SU-DHL-6 (cell line): ENCODE measurements around the gene RNF150.

ENCODE experiments used
- H2AFZ ChIP-seq: fragments of 200-600 bp; sonication (generic); 2 replicates; pipeline ENCODE4 v1.6.1; 2014; ENCODE audit warnings: low read depth, mild to moderate bottlenecking, moderate library complexity, mixed read lengths, antibody characterized with exemption, low read length; ENCODE audit not compliant: severe bottlenecking
- H3F3A ChIP-seq: fragments of 200-600 bp; shearing (Covaris generic); 2 replicates; pipeline ENCODE4 v1.6.0; 2016; ENCODE audit warnings: antibody characterized with exemption, mild to moderate bottlenecking; ENCODE audit not compliant: insufficient read depth
- H3K27ac ChIP-seq: fragments of 200-600 bp; sonication (generic); 2 replicates; pipeline ENCODE4 v1.5.1; 2016; ENCODE audit warnings: low read depth, mild to moderate bottlenecking, low read length, moderate library complexity, mixed read lengths
- H3K27me3 ChIP-seq: fragments of 200-600 bp; sonication (generic), shearing (Covaris generic); 2 replicates; pipeline ENCODE4 v1.6.0; 2014; ENCODE audit warnings: mild to moderate bottlenecking, low read length
- H3K36me3 ChIP-seq: fragments of 200-600 bp; sonication (generic); 2 replicates; pipeline ENCODE4 v1.6.1; 2014; ENCODE audit warnings: mild to moderate bottlenecking, low read length, mixed read lengths
- H3K4me2 ChIP-seq: fragments of 300-600, 200-600 bp; shearing (Covaris generic), sonication (generic); 2 replicates; pipeline ENCODE4 v1.6.0; 2014; ENCODE audit warnings: low read length, low read depth, mild to moderate bottlenecking; ENCODE audit not compliant: poor library complexity, severe bottlenecking
- H3K4me3 ChIP-seq: fragments of 200-600 bp; sonication (generic); 2 replicates; pipeline ENCODE4 v1.5.1; 2014; ENCODE audit warnings: antibody characterized with exemption, low read length, mild to moderate bottlenecking, mixed read lengths; ENCODE audit not compliant: insufficient read depth, poor library complexity, severe bottlenecking
- H3K79me2 ChIP-seq: fragments of 200-600 bp; sonication (generic); 2 replicates; pipeline ENCODE4 v1.6.1; 2014; ENCODE audit warnings: mild to moderate bottlenecking, low read length, moderate library complexity; ENCODE audit not compliant: insufficient read depth
- H3K9ac ChIP-seq: fragments of 200-600 bp; sonication (generic); 2 replicates; pipeline ENCODE4 v1.7.0; 2014; ENCODE audit warnings: mild to moderate bottlenecking, low read length
- H3K9me2 ChIP-seq: fragments of 200-600 bp; sonication (generic); replicated peaks from 2 replicates; pipeline ENCODE4 v1.6.1; 2014; ENCODE audit warnings: low read length; ENCODE audit not compliant: insufficient read depth
- H3K9me3 ChIP-seq: fragments of 200-600 bp; sonication (generic); 2 replicates; pipeline ENCODE4 v1.6.1; 2014; ENCODE audit warnings: low read length, mixed read lengths; ENCODE audit not compliant: insufficient read depth
- H4K20me1 ChIP-seq: fragments of 200-600 bp; sonication (generic); 2 replicates; pipeline ENCODE4 v1.6.1; 2014; ENCODE audit warnings: low read depth, mild to moderate bottlenecking, antibody characterized with exemption, low read length, moderate library complexity, mixed read lengths
- EZH2phosphoT487 ChIP-seq: fragments of 200-600 bp; sonication (generic), shearing (Covaris generic); conservative IDR thresholded peaks from 2 replicates; pipeline ENCODE4 v1.6.1; 2018; ENCODE audit warnings: mild to moderate bottlenecking, antibody characterized with exemption, low read length, moderate library complexity, mixed read lengths
- TF ChIP-seq, protein P1 (sequence below): fragments of 200-600 bp; sonication (generic); IDR thresholded peaks from one replicate; pipeline ENCODE4 v1.5.1; 2017; ENCODE audit warnings: antibody characterized with exemption, mild to moderate bottlenecking, low read length, moderate library complexity; ENCODE audit not compliant: insufficient read depth, poor library complexity, severe bottlenecking

RNF150 gene

DNA sequence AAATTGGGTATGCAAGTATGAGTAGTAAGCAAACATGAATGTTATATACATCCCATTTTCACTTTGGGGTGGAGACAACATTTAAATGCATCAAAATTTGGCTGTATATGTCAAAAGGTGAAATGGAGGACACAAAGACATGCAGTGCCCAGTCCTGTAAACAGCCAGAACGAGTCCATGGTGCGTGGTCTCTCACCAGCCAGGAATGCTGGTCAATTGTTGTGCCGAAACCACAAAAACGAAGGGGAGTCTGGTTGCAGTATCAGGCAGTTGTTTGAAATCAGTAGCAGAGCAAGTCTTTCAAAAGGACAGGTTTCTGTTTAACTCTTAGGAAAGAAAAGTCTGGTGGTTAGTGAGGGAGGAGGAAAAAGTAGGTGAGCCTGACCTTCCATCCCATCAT lies 22.3 kb upstream of the RNF150 start:
- Histone ChIP-seq H3F3A (no peaks in the 10 kb centered on the region), H3K79me2 (no peaks in the 10 kb centered on the region), H3K9me3 (no peaks in the 10 kb centered on the region), H3K9me2 (no peaks in the 10 kb centered on the region), H3K4me2 (no peak overlapping the region), H3K9ac (no peak overlapping the region), H3K27ac (no peak overlapping the region), H4K20me1 (no peaks in the 10 kb centered on the region), H3K27me3 (no peaks in the 10 kb centered on the region), H3K4me3 (no peak overlapping the region), H3K36me3 (no peaks in the 10 kb centered on the region), H2AFZ (no peak overlapping the region)
- TF ChIP-seq EZH2phosphoT487, result no peak
- TF ChIP-seq, protein P1, sequence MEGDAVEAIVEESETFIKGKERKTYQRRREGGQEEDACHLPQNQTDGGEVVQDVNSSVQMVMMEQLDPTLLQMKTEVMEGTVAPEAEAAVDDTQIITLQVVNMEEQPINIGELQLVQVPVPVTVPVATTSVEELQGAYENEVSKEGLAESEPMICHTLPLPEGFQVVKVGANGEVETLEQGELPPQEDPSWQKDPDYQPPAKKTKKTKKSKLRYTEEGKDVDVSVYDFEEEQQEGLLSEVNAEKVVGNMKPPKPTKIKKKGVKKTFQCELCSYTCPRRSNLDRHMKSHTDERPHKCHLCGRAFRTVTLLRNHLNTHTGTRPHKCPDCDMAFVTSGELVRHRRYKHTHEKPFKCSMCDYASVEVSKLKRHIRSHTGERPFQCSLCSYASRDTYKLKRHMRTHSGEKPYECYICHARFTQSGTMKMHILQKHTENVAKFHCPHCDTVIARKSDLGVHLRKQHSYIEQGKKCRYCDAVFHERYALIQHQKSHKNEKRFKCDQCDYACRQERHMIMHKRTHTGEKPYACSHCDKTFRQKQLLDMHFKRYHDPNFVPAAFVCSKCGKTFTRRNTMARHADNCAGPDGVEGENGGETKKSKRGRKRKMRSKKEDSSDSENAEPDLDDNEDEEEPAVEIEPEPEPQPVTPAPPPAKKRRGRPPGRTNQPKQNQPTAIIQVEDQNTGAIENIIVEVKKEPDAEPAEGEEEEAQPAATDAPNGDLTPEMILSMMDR, result no peak

DNA sequence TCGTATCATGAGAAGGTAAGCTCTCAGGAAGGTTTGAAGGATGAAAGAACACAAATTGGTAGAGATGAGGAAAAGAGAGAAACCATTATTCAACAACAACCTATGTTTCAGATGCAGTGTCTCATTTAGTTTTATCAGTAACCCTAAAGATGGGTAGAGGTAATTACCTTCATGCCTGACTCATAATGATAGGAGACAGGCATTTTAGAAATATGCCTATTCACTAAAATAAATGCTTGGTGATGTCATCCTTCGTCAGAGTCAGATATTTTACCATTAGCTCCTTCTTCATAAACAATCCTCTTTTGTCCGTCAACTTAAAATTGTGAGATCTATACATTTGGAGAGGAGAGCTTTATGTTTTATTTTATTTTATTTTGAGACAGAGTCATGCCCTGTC lies 21.5 kb upstream of the RNF150 start:
- no peak overlapping the region for H2AFZ ChIP-seq
- H3K4me2 ChIP-seq, result no peak overlapping the region
- H3K27ac ChIP-seq, result no peak overlapping the region
- H3K36me3 ChIP-seq, result no peaks in the 10 kb centered on the region
- H3K9ac ChIP-seq, result no peak overlapping the region
- H3K9me2 ChIP-seq, result no peaks in the 10 kb centered on the region
- no peak for TF ChIP-seq EZH2phosphoT487
- TF ChIP-seq, protein P1, result no peak
- H3K27me3 ChIP-seq, result no peaks in the 10 kb centered on the region
- no peaks in the 10 kb centered on the region for H3K79me2 ChIP-seq
- no peaks in the 10 kb centered on the region for H4K20me1 ChIP-seq
- H3F3A ChIP-seq, result no peaks in the 10 kb centered on the region
- H3K9me3 ChIP-seq, result no peaks in the 10 kb centered on the region
- no peak overlapping the region for H3K4me3 ChIP-seq

DNA sequence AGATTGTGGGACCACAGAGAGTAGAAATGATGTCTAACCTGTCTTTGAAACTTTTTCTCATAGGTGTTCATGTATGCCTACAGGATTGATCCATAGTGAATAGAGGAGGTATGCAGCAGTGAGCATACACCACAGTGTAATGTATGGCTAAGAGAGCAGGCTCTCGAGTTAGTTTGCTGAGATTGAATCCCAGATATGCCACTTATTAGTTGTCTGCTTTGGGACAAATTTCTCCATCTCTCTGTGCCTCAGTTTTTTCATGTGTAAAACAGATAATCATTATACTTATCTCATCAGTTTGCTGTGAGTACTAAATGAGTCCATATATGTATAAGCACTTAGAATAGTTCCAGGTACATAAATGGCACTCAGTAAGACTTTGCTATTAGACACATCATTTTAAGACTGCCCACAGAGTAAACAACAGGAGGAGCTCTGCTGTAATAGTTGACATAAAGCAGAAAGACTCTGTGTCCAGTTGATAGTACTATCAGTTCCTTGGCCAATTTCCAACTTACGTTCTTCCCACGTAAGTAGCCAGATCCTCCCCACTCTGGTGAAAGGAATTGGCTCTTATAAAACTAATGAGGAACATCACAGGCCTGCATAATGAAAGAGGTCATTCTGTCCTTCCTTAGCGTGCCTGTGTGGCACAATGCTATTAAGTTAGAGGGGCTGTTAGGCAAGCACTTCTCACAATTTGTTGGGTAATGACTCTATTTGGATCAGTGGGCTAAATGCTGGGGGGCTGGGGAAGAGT lies 20.7 kb upstream of the RNF150 start:
- Histone ChIP-seq H3K4me2 (no peak overlapping the region), H3F3A (no peaks in the 10 kb centered on the region), H4K20me1 (no peaks in the 10 kb centered on the region), H3K36me3 (no peaks in the 10 kb centered on the region), H3K27me3 (no peaks in the 10 kb centered on the region), H3K27ac (no peak overlapping the region), H3K79me2 (no peaks in the 10 kb centered on the region), H3K4me3 (no peak overlapping the region), H3K9me2 (no peaks in the 10 kb centered on the region), H3K9me3 (no peaks in the 10 kb centered on the region), H2AFZ (no peak overlapping the region), H3K9ac (no peak overlapping the region)
- TF ChIP-seq EZH2phosphoT487, result no peak

DNA sequence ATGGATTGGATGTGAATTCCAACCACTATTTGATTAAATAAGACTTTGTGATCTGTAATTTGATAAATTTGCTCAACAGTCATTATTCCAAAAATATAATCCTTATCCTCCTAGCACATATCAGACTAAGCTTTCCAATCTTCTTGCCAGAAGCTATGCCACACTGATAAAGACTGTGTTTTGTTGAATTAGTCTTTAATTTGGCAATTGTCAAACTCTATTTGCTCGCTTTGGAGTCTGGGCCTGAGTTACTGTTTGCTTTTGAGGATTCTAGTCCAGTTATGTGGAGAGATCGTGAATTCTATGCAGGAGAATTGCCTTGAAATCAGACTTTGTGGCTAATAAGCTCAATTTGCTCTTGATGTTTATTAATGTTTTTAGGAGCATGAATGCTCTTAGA lies 10.9 kb upstream of the RNF150 start:
- Histone ChIP-seq H3K4me3 (no peak overlapping the region), H3K36me3 (no peaks in the 10 kb centered on the region), H3K27ac (no peak overlapping the region), H3K9me3 (no peaks in the 10 kb centered on the region), H2AFZ (no peak overlapping the region), H3K79me2 (no peaks in the 10 kb centered on the region), H3K4me2 (no peak overlapping the region), H3K9me2 (no peaks in the 10 kb centered on the region), H3K9ac (no peak overlapping the region), H3F3A (no peaks in the 10 kb centered on the region), H3K27me3 (no peaks in the 10 kb centered on the region), H4K20me1 (no peaks in the 10 kb centered on the region)
- no peak for TF ChIP-seq EZH2phosphoT487
- TF ChIP-seq, protein P1, result no peak
